ENCODE measurements around the gene WLS. TPM values are rescaled to one million over a fixed set of nuclear protein-coding genes. Genes with fewer than 3 reads are reported as not detected.

WLS gene
- total and polyA plus RNA-seq, 7 experiments from 2014 or later: 0.50 to 12.2 (median 0.62) TPM; not detected in 4

DNA sequence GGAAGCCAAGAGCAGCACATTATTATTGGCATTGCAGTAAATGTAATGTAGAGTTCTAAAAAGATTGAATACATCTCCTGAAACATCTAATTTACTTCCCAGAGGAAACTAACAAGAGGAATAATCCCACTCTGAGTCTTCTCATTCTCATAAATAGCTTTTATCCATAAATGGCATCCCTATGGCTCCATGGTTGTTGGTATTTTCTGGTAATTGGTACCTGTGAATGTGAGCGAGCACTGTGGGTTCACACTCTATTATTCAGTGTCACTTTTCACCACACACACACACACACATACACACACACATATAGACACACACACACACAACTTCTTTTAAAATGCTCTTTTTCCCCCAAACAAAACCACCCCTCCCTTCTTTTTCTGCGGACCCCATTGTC, 4.7 kb upstream of the WLS start:
- Mint-ChIP-seq H3K4me1 (peaks cover 0 to 13% (median 7%) of the 10 kb centered on the region in 7 donors), H3K27ac (no peak overlapping the region), H3K36me3 (no peaks in the 10 kb centered on the region), H3K27me3 (peaks cover 23 to 35% (median 29%) of the 10 kb centered on the region in 5 donors), H3K9me3 (peaks cover 0 to 18% (median 2%) of the 10 kb centered on the region in 11 donors), H3K4me3 (no peak overlapping the region)
- ChIA-PET POLR2A (no interaction called here), CTCF (no interaction called here)
- DNase-seq (no peak), ATAC-seq (no peak)
- intact Hi-C loops (cut with micrococcal nuclease): no loop called here
- Histone ChIP-seq H3K4me3 (ENCODE audit: low read length) (no peak overlapping the region), H3K27ac (ENCODE audit: low read depth, low read length) (no peak overlapping the region), H3K9me3 (ENCODE audit: control insufficient read depth in 2 of 3, low read length in 3 of 3) (no peaks in the 10 kb centered on the region), H3K36me3 (ENCODE audit: control insufficient read depth in 2 of 3, insufficient read depth in 3 of 3, low read length in 3 of 3) (no peaks in the 10 kb centered on the region), H3K4me1 (ENCODE audit: control insufficient read depth in 2 of 2, insufficient read depth in 2 of 2, low read length in 2 of 2) (no peaks in the 10 kb centered on the region), H3K27me3 (ENCODE audit: control insufficient read depth in 2 of 2, insufficient read depth in 2 of 2, low read length in 2 of 2) (peaks cover 0 to 15% of the 10 kb centered on the region in 2 donors)

DNA sequence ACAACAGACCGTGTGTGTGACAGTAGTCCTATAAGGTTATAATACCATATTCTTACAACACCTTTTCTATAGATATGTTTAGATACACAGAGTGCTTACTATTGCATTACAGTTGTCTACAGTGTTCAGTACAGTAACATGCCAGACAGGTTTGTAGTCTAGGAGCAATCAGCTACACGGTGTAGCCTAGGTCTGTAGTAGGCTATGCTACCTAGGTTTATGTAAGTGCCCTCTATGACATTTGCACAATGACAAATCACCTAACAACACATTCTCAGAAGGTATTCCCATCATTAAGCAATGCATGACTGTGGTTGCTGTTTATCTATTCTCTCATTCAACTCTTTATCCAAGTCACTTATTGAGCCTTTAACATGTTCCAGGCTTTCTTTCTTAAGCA, 1.8 kb upstream of the WLS start:
- CTCF ChIA-PET: no interaction called here
- Histone ChIP-seq H3K4me3 (ENCODE audit: low read length) (no peak overlapping the region), H3K27ac (ENCODE audit: low read depth, low read length) (no peak overlapping the region), H3K4me1 (ENCODE audit: control insufficient read depth in 2 of 2, insufficient read depth in 2 of 2, low read length in 2 of 2) (no peaks in the 10 kb centered on the region), H3K36me3 (ENCODE audit: control insufficient read depth in 2 of 3, insufficient read depth in 3 of 3, low read length in 3 of 3) (no peaks in the 10 kb centered on the region), H3K27me3 (ENCODE audit: control insufficient read depth in 2 of 2, insufficient read depth in 2 of 2, low read length in 2 of 2) (peaks cover 0 to 15% of the 10 kb centered on the region in 2 donors), H3K9me3 (ENCODE audit: control insufficient read depth in 2 of 3, low read length in 3 of 3) (no peaks in the 10 kb centered on the region)
- intact Hi-C loops (cut with micrococcal nuclease): no loop called here
- H3K27me3 Mint-ChIP-seq: peaks cover 43 to 62% (median 52%) of the 10 kb centered on the region in 5 donors
- peak overlapping the region in 3 of 10 donors; percentile 2 to 16 (median 3) for H3K4me3 Mint-ChIP-seq
- ATAC-seq (no peak), DNase-seq (no peak)
- peaks cover 0 to 4% (median 0%) of the 10 kb centered on the region in 5 donors for H3K36me3 Mint-ChIP-seq
- POLR2A ChIA-PET: no interaction called here
- H3K4me1 Mint-ChIP-seq: peaks cover 5 to 24% (median 14%) of the 10 kb centered on the region in 7 donors
- H3K9me3 Mint-ChIP-seq: peaks cover 0 to 8% (median 0%) of the 10 kb centered on the region in 11 donors
- H3K27ac Mint-ChIP-seq: no peak overlapping the region

DNA sequence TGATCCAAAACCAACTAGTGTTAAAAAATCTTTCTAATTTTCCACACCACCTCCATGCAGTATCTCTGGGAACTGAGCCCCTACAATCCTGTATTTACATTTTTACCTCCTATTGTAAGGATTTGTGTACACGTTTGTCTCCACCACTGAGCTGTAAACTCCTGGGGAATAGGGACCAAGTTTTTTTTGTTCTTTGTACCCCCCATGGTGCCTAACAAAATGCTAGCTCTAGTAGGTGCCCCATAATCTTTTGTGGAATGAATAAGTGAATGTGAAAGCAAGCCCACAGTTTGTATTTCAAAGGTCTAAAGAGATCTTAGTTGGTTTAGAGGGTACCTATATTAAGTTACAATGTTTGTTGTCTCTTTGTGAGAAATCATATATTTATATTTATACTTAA, 879 bp upstream of the WLS start:
- peaks cover 0 to 8% (median 0%) of the 10 kb centered on the region in 11 donors for H3K9me3 Mint-ChIP-seq

DNA sequence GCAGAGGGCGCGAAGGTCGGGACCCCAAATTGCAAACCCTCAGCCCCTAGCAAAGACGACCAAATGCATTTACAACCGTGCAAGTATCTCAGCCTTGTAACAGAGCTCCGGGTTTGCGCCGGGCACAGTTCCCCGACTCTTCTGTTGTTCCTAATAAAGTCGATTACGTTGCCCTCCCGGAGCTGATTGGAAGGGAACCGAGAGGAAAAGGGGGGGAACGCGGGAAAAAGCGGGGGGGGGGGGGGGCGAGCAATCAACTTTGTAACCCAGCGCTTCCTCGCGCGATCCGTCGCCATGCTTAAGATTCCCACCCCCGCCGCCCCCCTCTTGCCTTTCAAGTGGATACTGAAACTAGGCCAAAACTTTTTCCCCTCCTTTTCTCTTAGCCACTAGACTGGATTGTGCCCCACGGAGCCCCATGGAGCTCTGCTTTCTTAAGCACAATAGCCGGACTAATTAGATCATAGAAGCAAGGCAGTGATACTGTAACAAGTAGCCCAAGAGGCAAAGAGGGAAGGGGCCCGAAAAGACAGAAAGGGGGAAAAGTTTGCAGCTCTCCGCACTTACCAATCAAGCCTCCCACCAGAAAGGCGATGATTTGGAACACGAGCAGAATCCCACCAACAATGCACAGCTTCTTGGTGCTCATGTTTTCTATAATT, 565 bp downstream of the WLS start:
- POLR2A ChIA-PET: no interaction called here
- no peak overlapping the region for H3K4me3 ChIP-seq (ENCODE audit: low read length)
- intact Hi-C loops (cut with micrococcal nuclease): no loop called here
- H3K27ac ChIP-seq (ENCODE audit: low read depth, low read length): no peak overlapping the region
- ATAC-seq: no peak
- H3K4me1 Mint-ChIP-seq: peaks cover 5 to 24% (median 14%) of the 10 kb centered on the region in 7 donors
- peaks cover 0 to 15% of the 10 kb centered on the region in 2 donors for H3K27me3 ChIP-seq (ENCODE audit: control insufficient read depth in 2 of 2, insufficient read depth in 2 of 2, low read length in 2 of 2)
- CTCF ChIA-PET: no interaction called here
- H3K36me3 Mint-ChIP-seq: peaks cover 0 to 4% (median 0%) of the 10 kb centered on the region in 5 donors
- H3K9me3 Mint-ChIP-seq: peaks cover 0 to 6% (median 0%) of the 10 kb centered on the region in 11 donors
- H3K4me1 ChIP-seq (ENCODE audit: control insufficient read depth in 2 of 2, insufficient read depth in 2 of 2, low read length in 2 of 2): no peaks in the 10 kb centered on the region
- peak overlapping the region; percentile 5 to 74 (median 42) for H3K4me3 Mint-ChIP-seq
- peaks cover 48 to 66% (median 61%) of the 10 kb centered on the region in 5 donors for H3K27me3 Mint-ChIP-seq
- H3K36me3 ChIP-seq (ENCODE audit: control insufficient read depth in 2 of 3, insufficient read depth in 3 of 3, low read length in 3 of 3): no peaks in the 10 kb centered on the region
- H3K9me3 ChIP-seq (ENCODE audit: control insufficient read depth in 2 of 3, low read length in 3 of 3): no peaks in the 10 kb centered on the region
- no peak for DNase-seq
- H3K27ac Mint-ChIP-seq: no peak overlapping the region

More for the DNA sequence above, 879 bp upstream of the WLS start:
- CTCF ChIA-PET: no interaction called here
- Histone ChIP-seq H3K9me3 (ENCODE audit: control insufficient read depth in 2 of 3, low read length in 3 of 3) (no peaks in the 10 kb centered on the region), H3K4me1 (ENCODE audit: control insufficient read depth in 2 of 2, insufficient read depth in 2 of 2, low read length in 2 of 2) (no peaks in the 10 kb centered on the region), H3K36me3 (ENCODE audit: control insufficient read depth in 2 of 3, insufficient read depth in 3 of 3, low read length in 3 of 3) (no peaks in the 10 kb centered on the region), H3K27ac (ENCODE audit: low read depth, low read length) (no peak overlapping the region), H3K4me3 (ENCODE audit: low read length) (no peak overlapping the region), H3K27me3 (ENCODE audit: control insufficient read depth in 2 of 2, insufficient read depth in 2 of 2, low read length in 2 of 2) (peaks cover 0 to 15% of the 10 kb centered on the region in 2 donors)
- Mint-ChIP-seq H3K36me3 (peaks cover 0 to 4% (median 0%) of the 10 kb centered on the region in 5 donors), H3K27ac (no peak overlapping the region), H3K4me3 (peak overlapping the region in 8 of 10 donors; percentile 24 to 78 (median 55)), H3K27me3 (peaks cover 46 to 65% (median 50%) of the 10 kb centered on the region in 5 donors), H3K4me1 (peaks cover 5 to 24% (median 14%) of the 10 kb centered on the region in 7 donors)
- POLR2A ChIA-PET: no interaction called here
- DNase-seq (no peak), ATAC-seq (no peak)
- intact Hi-C loops (cut with micrococcal nuclease): no loop called here

DNA sequence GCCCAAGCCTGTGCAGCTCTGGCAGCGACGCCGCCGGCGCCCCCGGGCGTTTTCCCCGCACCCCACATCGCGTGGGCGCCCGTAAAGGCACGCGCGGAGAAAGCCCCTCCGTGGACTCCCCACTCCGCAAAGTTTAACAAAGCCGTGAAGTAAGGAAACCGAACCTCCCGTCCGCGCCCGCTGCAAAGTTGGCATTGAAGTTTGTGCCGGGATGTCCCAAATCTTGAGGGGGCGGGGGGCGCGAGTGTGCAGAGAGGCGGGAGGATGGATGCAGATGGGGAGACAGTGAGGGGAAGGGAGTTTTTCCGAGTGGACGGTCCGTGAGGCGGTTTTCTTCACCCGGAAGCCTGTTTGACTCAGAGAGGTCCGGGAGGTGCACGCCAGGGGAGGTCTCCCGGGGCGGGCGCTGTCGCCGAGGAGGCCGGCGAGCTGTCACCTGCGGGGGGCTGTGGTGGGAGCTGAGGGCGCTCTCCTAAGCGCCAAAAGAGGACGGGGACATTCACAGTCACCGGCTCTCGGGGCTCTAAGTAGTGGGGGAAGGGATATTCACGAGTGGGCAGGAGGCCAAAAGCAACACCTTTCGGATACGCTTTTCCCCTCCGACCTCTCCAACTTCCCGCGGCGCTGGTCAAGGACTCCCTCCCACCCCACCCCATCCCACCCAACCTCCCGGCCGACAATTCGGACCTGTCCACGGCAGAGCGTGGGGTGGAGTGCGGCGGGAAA, 1.3 kb downstream of the WLS start:
- POLR2A ChIA-PET: no interaction called here
- ATAC-seq (peak; percentile 26), DNase-seq (no peak)
- H3K9me3 ChIP-seq (ENCODE audit: control insufficient read depth in 2 of 3, low read length in 3 of 3): no peaks in the 10 kb centered on the region
- H3K4me1 Mint-ChIP-seq: peaks cover 5 to 24% (median 14%) of the 10 kb centered on the region in 7 donors
- peaks cover 0 to 15% of the 10 kb centered on the region in 2 donors for H3K27me3 ChIP-seq (ENCODE audit: control insufficient read depth in 2 of 2, insufficient read depth in 2 of 2, low read length in 2 of 2)
- peaks cover 0 to 4% (median 0%) of the 10 kb centered on the region in 5 donors for H3K36me3 Mint-ChIP-seq
- H3K9me3 Mint-ChIP-seq: peaks cover 0 to 8% (median 2%) of the 10 kb centered on the region in 11 donors
- peaks cover 54 to 68% (median 63%) of the 10 kb centered on the region in 5 donors for H3K27me3 Mint-ChIP-seq
- no peak overlapping the region for H3K4me3 ChIP-seq (ENCODE audit: low read length)
- CTCF ChIA-PET: no interaction called here
- intact Hi-C loops (cut with micrococcal nuclease): no loop called here
- H3K4me3 Mint-ChIP-seq: peak overlapping the region in 9 of 10 donors; percentile 33 to 74 (median 44)
- no peaks in the 10 kb centered on the region for H3K36me3 ChIP-seq (ENCODE audit: control insufficient read depth in 2 of 3, insufficient read depth in 3 of 3, low read length in 3 of 3)
- H3K4me1 ChIP-seq (ENCODE audit: control insufficient read depth in 2 of 2, insufficient read depth in 2 of 2, low read length in 2 of 2): no peaks in the 10 kb centered on the region
- H3K27ac ChIP-seq (ENCODE audit: low read depth, low read length): no peak overlapping the region
- no peak overlapping the region for H3K27ac Mint-ChIP-seq

DNA sequence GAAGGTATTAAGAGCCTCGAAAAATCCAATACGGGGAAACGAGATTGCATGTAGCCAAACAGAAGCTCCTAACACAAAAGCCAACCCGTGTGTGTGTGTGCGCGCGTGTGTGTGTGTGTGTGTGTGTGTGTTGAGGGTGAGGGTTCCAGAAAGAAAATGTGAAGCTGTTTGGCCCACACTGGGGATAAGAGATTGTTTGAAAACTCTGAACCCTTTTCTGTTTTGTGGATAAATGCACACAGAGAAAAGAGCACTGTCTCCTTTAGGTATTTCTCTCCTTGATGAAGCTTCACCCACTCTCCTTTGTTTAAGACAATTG, 1.9 kb downstream of the WLS start:
- no peak overlapping the region for H3K27ac Mint-ChIP-seq
- no peak overlapping the region for H3K27ac ChIP-seq (ENCODE audit: low read depth, low read length)
- H3K4me1 Mint-ChIP-seq: peaks cover 5 to 24% (median 14%) of the 10 kb centered on the region in 7 donors
- no peaks in the 10 kb centered on the region for H3K4me1 ChIP-seq (ENCODE audit: control insufficient read depth in 2 of 2, insufficient read depth in 2 of 2, low read length in 2 of 2)
- H3K4me3 Mint-ChIP-seq: peak overlapping the region in 8 of 10 donors; percentile 4 to 74 (median 36)
- ChIA-PET POLR2A (no interaction called here), CTCF (no interaction called here)
- ATAC-seq (no peak), DNase-seq (no peak)
- H3K4me3 ChIP-seq (ENCODE audit: low read length): no peak overlapping the region
- peaks cover 55 to 73% (median 68%) of the 10 kb centered on the region in 5 donors for H3K27me3 Mint-ChIP-seq
- H3K27me3 ChIP-seq (ENCODE audit: control insufficient read depth in 2 of 2, insufficient read depth in 2 of 2, low read length in 2 of 2): peaks cover 0 to 15% of the 10 kb centered on the region in 2 donors
- H3K36me3 ChIP-seq (ENCODE audit: control insufficient read depth in 2 of 3, insufficient read depth in 3 of 3, low read length in 3 of 3): no peaks in the 10 kb centered on the region
- H3K9me3 ChIP-seq (ENCODE audit: control insufficient read depth in 2 of 3, low read length in 3 of 3): no peaks in the 10 kb centered on the region
- intact Hi-C loops (cut with micrococcal nuclease): no loop called here
- peaks cover 0 to 8% (median 2%) of the 10 kb centered on the region in 11 donors for H3K9me3 Mint-ChIP-seq
- peaks cover 0 to 4% (median 0%) of the 10 kb centered on the region in 5 donors for H3K36me3 Mint-ChIP-seq
